Esophagus muscularis mucosa (tissue), 4 donors: ENCODE measurements around the gene SIAE. TPM values are rescaled to one million over a fixed set of nuclear protein-coding genes. Genes with fewer than 3 reads are reported as not detected.

Experiments used
- DNase-seq: peaks from one replicate; pipeline ENCODE4 v3.0.0-alpha.2; 2017; ENCODE audit errors: extremely low spot score
- H3K27ac ChIP-seq, 4 donors: fragments of 200-600 bp; sonication (generic); replicated peaks in 1 of 4; 1 replicate in 3 of 4; 2 replicates in 1 of 4; pipeline ENCODE4 v1.5.1; 2016 to 2019; ENCODE audit warnings: mild to moderate bottlenecking in 1 of 4
- H3K27me3 ChIP-seq, 4 donors: fragments of 200-600 bp; sonication (generic); one replicate each; pipeline versions ENCODE4 v1.5.1 to v1.6.0; 2016 to 2019
- H3K36me3 ChIP-seq, 4 donors: fragments of 200-600 bp; sonication (generic); one replicate each; pipeline ENCODE4 v1.5.1; 2016 to 2019
- H3K4me1 ChIP-seq, 4 donors: fragments of 200-600 bp; sonication (generic); one replicate each; pipeline ENCODE4 v1.5.1; 2016 to 2019
- H3K4me3 ChIP-seq, 4 donors: fragments of 200-600 bp; sonication (generic); 1 replicate in 2 of 4; 2 replicates in 2 of 4; pipeline ENCODE4 v1.5.1; 2016 to 2019; ENCODE audit warnings: mild to moderate bottlenecking in 4 of 4, moderate library complexity in 1 of 4
- H3K9me3 ChIP-seq, 4 donors: fragments of 200-600 bp; sonication (generic); 1 replicate in 3 of 4; 2 replicates in 1 of 4; pipeline ENCODE4 v1.5.1; 2016 to 2019
- CTCF ChIP-seq, 3 experiments: fragments of 200-600 bp in 2 of 3; fragments of 450-650 bp in 1 of 3; sonication (generic) in 2 of 3; IDR thresholded peaks; one replicate each; pipeline ENCODE4 v1.5.1; 2017 to 2019; ENCODE audit warnings: antibody characterized with exemption in 3 of 3, mild to moderate bottlenecking in 2 of 3, moderate library complexity in 1 of 3
- EP300 ChIP-seq: sonication (generic); formaldehyde crosslinking; IDR thresholded peaks from one replicate; pipeline ENCODE4 v1.6.1; 2017; ENCODE audit warnings: antibody characterized with exemption
- POLR2A ChIP-seq: fragments of 450-650 bp; IDR thresholded peaks from one replicate; pipeline ENCODE4 v1.6.1; 2017; ENCODE audit warnings: antibody characterized with exemption, moderate library complexity, mild to moderate bottlenecking, low read depth
- POLR2AphosphoS5 ChIP-seq, 2 donors: sonication (generic); formaldehyde crosslinking; IDR thresholded peaks; one replicate each; pipeline ENCODE4 v1.6.1; 2017; ENCODE audit warnings: antibody characterized with exemption in 2 of 2
- WGBS: methylation state at CpG from one replicate; pipeline ENCODE4 v1.1.5; 2018; 5-methylcytosine and 5-hydroxymethylcytosine counted together
- intact Hi-C: fragments of 100-400 bp; cut with DNase I; formaldehyde crosslinking; loops from one replicate; pipeline ENCODE4 v1.15.1; 2023
- total RNA-seq, 4 donors: library from RNA; depleted of rRNA; stranded (reverse); fragments of >200 nt; gene quantifications; one replicate each; pipeline versions ENCODE4 v1.1.0 to v1.2.1, GENCODE V29; 2016

SIAE gene
- total RNA-seq, 4 donors from 2014 or later: 3.1 to 4.5 (median 3.5) TPM

GRCh38 chr11:124602193-124602592 is 71.3 kb downstream of the SIAE start:
- TF ChIP-seq EP300 (no peak), POLR2A (no peak), CTCF (IDR thresholded peaks at IDR 0.05) (no peak), POLR2AphosphoS5 (IDR thresholded peaks at IDR 0.05) (no peak)
- H3K27ac ChIP-seq: no peak overlapping the region
- peaks cover 0 to 5% (median 0%) of the 10 kb centered on the region in 4 donors for H3K27me3 ChIP-seq
- DNase-seq: no peak
- no peaks in the 10 kb centered on the region for H3K4me1 ChIP-seq
- 80% methylated on average over 3 of the region's 3 CpGs for WGBS
- H3K9me3 ChIP-seq: no peaks in the 10 kb centered on the region
- no peak overlapping the region for H3K4me3 ChIP-seq
- no peaks in the 10 kb centered on the region for H3K36me3 ChIP-seq
- intact Hi-C loops: no loop called here

- WGBS: 65% methylated on average over 5 of the region's 5 CpGs
- no peak overlapping the region for H3K4me3 ChIP-seq
- no peaks in the 10 kb centered on the region for H3K36me3 ChIP-seq
- no peaks in the 10 kb centered on the region for H3K9me3 ChIP-seq
- H3K27ac ChIP-seq: no peak overlapping the region
- intact Hi-C loops: no loop called here
- no peaks in the 10 kb centered on the region for H3K4me1 ChIP-seq
- peaks cover 0 to 5% (median 0%) of the 10 kb centered on the region in 4 donors for H3K27me3 ChIP-seq
- TF ChIP-seq POLR2A (no peak), POLR2AphosphoS5 (IDR thresholded peaks at IDR 0.05) (no peak), EP300 (no peak), CTCF (IDR thresholded peaks at IDR 0.05) (no peak)
- no peak for DNase-seq
Observed at GRCh38 chr11:124600621-124601320, 72.8 kb downstream of the SIAE start.

- H3K27me3 ChIP-seq: peaks cover 0 to 16% (median 0%) of the 10 kb centered on the region in 4 donors
- intact Hi-C loops: no loop called here
- DNase-seq: no peak
- H3K27ac ChIP-seq: no peak overlapping the region
- no peaks in the 10 kb centered on the region for H3K4me1 ChIP-seq
- no peak for TF ChIP-seq POLR2A
- no peak for TF ChIP-seq CTCF (IDR thresholded peaks at IDR 0.05)
- TF ChIP-seq POLR2AphosphoS5 (IDR thresholded peaks at IDR 0.05): no peak
- TF ChIP-seq EP300: no peak
- H3K4me3 ChIP-seq: no peak overlapping the region
- no peaks in the 10 kb centered on the region for H3K9me3 ChIP-seq
- H3K36me3 ChIP-seq: no peaks in the 10 kb centered on the region
Observed at GRCh38 chr11:124597626-124598025, 75.9 kb downstream of the SIAE start.

- H3K36me3 ChIP-seq: no peaks in the 10 kb centered on the region
- DNase-seq: no peak
- H3K27ac ChIP-seq: no peak overlapping the region
- intact Hi-C loops: no loop called here
- WGBS: 93% methylated on average over 3 of the region's 3 CpGs
- no peak for TF ChIP-seq POLR2A
- TF ChIP-seq CTCF (IDR thresholded peaks at IDR 0.05): no peak
- TF ChIP-seq POLR2AphosphoS5 (IDR thresholded peaks at IDR 0.05): no peak
- no peak for TF ChIP-seq EP300
- H3K4me1 ChIP-seq: no peaks in the 10 kb centered on the region
- no peak overlapping the region for H3K4me3 ChIP-seq
- no peaks in the 10 kb centered on the region for H3K9me3 ChIP-seq
- H3K27me3 ChIP-seq: peaks cover 0 to 16% (median 0%) of the 10 kb centered on the region in 4 donors
Observed at GRCh38 chr11:124595302-124595701, 78.2 kb downstream of the SIAE start.

- TF ChIP-seq EP300: no peak
- no peak for TF ChIP-seq CTCF (IDR thresholded peaks at IDR 0.05)
- TF ChIP-seq POLR2A: no peak
- TF ChIP-seq POLR2AphosphoS5 (IDR thresholded peaks at IDR 0.05): no peak
- DNase-seq: no peak
- Histone ChIP-seq H3K27ac (no peak overlapping the region), H3K9me3 (no peaks in the 10 kb centered on the region), H3K36me3 (no peaks in the 10 kb centered on the region), H3K4me1 (no peaks in the 10 kb centered on the region), H3K27me3 (peaks cover 0 to 14% (median 0%) of the 10 kb centered on the region in 4 donors), H3K4me3 (no peak overlapping the region)
- WGBS: 91% methylated on average over 6 of the region's 6 CpGs
- intact Hi-C loops: loop anchor here (5.0 kb wide), 1 partner anchor 180 kb away; no protein-coding TSS in a partner anchor
Observed at GRCh38 chr11:124592627-124593026, 80.9 kb downstream of the SIAE start.
